C4-2B (cell line): ENCODE data around the gene ZNF346.

Experiments
- H3K27ac ChIP-seq: fragments of 450-650 bp; 2 replicates; pipeline ENCODE4 v1.5.1; 2017
- CTCF ChIP-seq: fragments of 450-650 bp; conservative IDR thresholded peaks from 2 replicates; pipeline ENCODE4 v1.5.1; 2017; ENCODE audit warnings: mild to moderate bottlenecking
- ZFX ChIP-seq: fragments of 450-650 bp; IDR thresholded peaks from 2 replicates; pipeline ENCODE4 v1.6.1; 2017

ZNF346 gene

GRCh38 chr5:177122566-177122965 is 100.1 kb downstream of the ZNF346 start:
- no peak for TF ChIP-seq ZFX
- TF ChIP-seq CTCF: no peak
- no peak overlapping the region for H3K27ac ChIP-seq

- no peak overlapping the region for H3K27ac ChIP-seq
- no peak for TF ChIP-seq ZFX
- no peak for TF ChIP-seq CTCF
Observed at GRCh38 chr5:177123789-177124485, 101.4 kb downstream of the ZNF346 start.

GRCh38 chr5:177124486-177124991 is 102.0 kb downstream of the ZNF346 start:
- no peak overlapping the region for H3K27ac ChIP-seq
- TF ChIP-seq CTCF: no peak
- no peak for TF ChIP-seq ZFX

DNA sequence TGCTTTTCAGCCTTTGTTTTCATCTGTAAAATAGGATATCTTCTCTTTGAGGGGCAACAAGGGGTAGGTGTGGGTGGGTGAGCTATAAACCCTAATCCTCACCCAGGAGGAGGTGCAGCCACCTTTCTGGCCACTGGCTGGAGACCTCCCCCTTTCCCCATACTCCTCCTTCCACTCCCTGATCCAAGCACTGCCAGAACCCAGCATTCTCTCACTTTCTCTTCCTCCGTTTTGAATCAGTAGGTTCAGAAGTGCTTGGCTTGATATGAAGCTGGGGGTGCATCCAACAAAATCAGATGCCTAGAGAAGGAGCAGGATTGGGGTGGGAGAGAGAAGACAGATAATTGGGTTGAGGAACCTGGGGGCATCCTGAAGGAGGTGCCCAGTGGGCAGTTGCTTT is 104.3 kb downstream of the ZNF346 start:
- H3K27ac ChIP-seq: no peak overlapping the region
- TF ChIP-seq ZFX: no peak
- no peak for TF ChIP-seq CTCF

- H3K27ac ChIP-seq: no peak overlapping the region
- TF ChIP-seq CTCF: no peak
- TF ChIP-seq ZFX: no peak
Observed at GRCh38 chr5:177128551-177128981, 106.1 kb downstream of the ZNF346 start.

GRCh38 chr5:177130211-177131018 is 107.9 kb downstream of the ZNF346 start:
- TF ChIP-seq ZFX (no peak), CTCF (no peak)

More at GRCh38 chr5:177130211-177131018, 107.9 kb downstream of the ZNF346 start:
- no peak overlapping the region for H3K27ac ChIP-seq
